ENCODE data around the gene MAST4. TPM values are rescaled to one million over a fixed set of nuclear protein-coding genes. Genes with fewer than 3 reads are reported as not detected.

MAST4 gene
- total RNA-seq, 4 donors from 2014 or later = 19.5 to 44.1 (median 24.1) TPM

- Histone ChIP-seq H3K27ac (no peak overlapping the region), H3K36me3 (no peaks in the 10 kb centered on the region), H3K4me1 (peaks cover 0 to 18% (median 0%) of the 10 kb centered on the region in 4 donors), H3K4me3 (no peak overlapping the region), H3K27me3 (no peaks in the 10 kb centered on the region), H3K9me3 (no peaks in the 10 kb centered on the region)
- DNase-seq (ENCODE audit: low spot score in 2 of 2) = no peak
- WGBS, 2 donors = 46% methylated on average over 3 of the region's 3 CpGs
- no peak for TF ChIP-seq POLR2A (IDR thresholded peaks at IDR 0.05)
- TF ChIP-seq CTCF (IDR thresholded peaks at IDR 0.05) = peak; percentile 63 to 90 (median 72)
Observed at GRCh38 chr5:66987949-66988838, 392.0 kb downstream of the MAST4 start.

GRCh38 chr5:66989286-66989685 is 393.1 kb downstream of the MAST4 start:
- no peaks in the 10 kb centered on the region for H3K27me3 ChIP-seq
- no peak overlapping the region for H3K4me3 ChIP-seq
- H3K36me3 ChIP-seq = no peaks in the 10 kb centered on the region
- H3K27ac ChIP-seq = no peak overlapping the region
- H3K9me3 ChIP-seq = no peaks in the 10 kb centered on the region
- TF ChIP-seq POLR2A (IDR thresholded peaks at IDR 0.05) (no peak), EP300 (IDR thresholded peaks at IDR 0.05) (no peak), CTCF (IDR thresholded peaks at IDR 0.05) (no peak)
- DNase-seq (ENCODE audit: low spot score in 2 of 2) = no peak
- 7% methylated on average over 1 of the region's 1 CpG for WGBS, 2 donors
- peaks cover 0 to 18% (median 0%) of the 10 kb centered on the region in 4 donors for H3K4me1 ChIP-seq

GRCh38 chr5:66989781-66990180 is 393.6 kb downstream of the MAST4 start:
- WGBS, 2 donors = 95 to 98% methylated on average over 2 of the region's 2 CpGs
- Histone ChIP-seq H3K4me3 (no peak overlapping the region), H3K9me3 (no peaks in the 10 kb centered on the region), H3K36me3 (no peaks in the 10 kb centered on the region), H3K27ac (no peak overlapping the region), H3K27me3 (no peaks in the 10 kb centered on the region), H3K4me1 (peaks cover 0 to 18% (median 0%) of the 10 kb centered on the region in 4 donors)
- TF ChIP-seq CTCF (IDR thresholded peaks at IDR 0.05) (no peak), EP300 (IDR thresholded peaks at IDR 0.05) (no peak), POLR2A (IDR thresholded peaks at IDR 0.05) (no peak)
- no peak for DNase-seq (ENCODE audit: low spot score in 2 of 2)

- Histone ChIP-seq H3K4me1 (peaks cover 0 to 9% (median 0%) of the 10 kb centered on the region in 4 donors), H3K27ac (no peak overlapping the region), H3K27me3 (no peaks in the 10 kb centered on the region), H3K9me3 (no peaks in the 10 kb centered on the region), H3K4me3 (no peak overlapping the region), H3K36me3 (no peaks in the 10 kb centered on the region)
- DNase-seq (ENCODE audit: low spot score in 2 of 2) = no peak
- TF ChIP-seq POLR2A (IDR thresholded peaks at IDR 0.05) = no peak
- no peak for TF ChIP-seq CTCF (IDR thresholded peaks at IDR 0.05)
- no peak for TF ChIP-seq EP300 (IDR thresholded peaks at IDR 0.05)
- 17 to 21% methylated on average over 2 of the region's 2 CpGs for WGBS, 2 donors
Observed at GRCh38 chr5:66991746-66992145, 395.6 kb downstream of the MAST4 start.

GRCh38 chr5:66992547-66992946 is 396.4 kb downstream of the MAST4 start:
- peaks cover 0 to 8% (median 0%) of the 10 kb centered on the region in 4 donors for H3K4me1 ChIP-seq
- DNase-seq (ENCODE audit: low spot score in 2 of 2) = no peak
- no peak for TF ChIP-seq POLR2A (IDR thresholded peaks at IDR 0.05)
- TF ChIP-seq CTCF (IDR thresholded peaks at IDR 0.05) = no peak
- no peak for TF ChIP-seq EP300 (IDR thresholded peaks at IDR 0.05)
- H3K4me3 ChIP-seq = no peak overlapping the region
- H3K27ac ChIP-seq = no peak overlapping the region
- H3K36me3 ChIP-seq = no peaks in the 10 kb centered on the region
- no peaks in the 10 kb centered on the region for H3K9me3 ChIP-seq
- H3K27me3 ChIP-seq = no peaks in the 10 kb centered on the region
- WGBS, 2 donors = 75 to 84% methylated on average over 4 of the region's 4 CpGs

Measured in tibial nerve (tissue), 4 donors.